HFFc6 (cell line): ENCODE measurements around the gene ATG16L1. TPM values are rescaled to one million over a fixed set of nuclear protein-coding genes. Genes with fewer than 3 reads are reported as not detected.

Experiments
- DNase-seq: peaks from one replicate; pipeline ENCODE4 v3.0.0-alpha.2; 2018
- H3K27ac Mint-ChIP-seq: 2 replicates; pipeline ENCODE4 v1.8.0; 2020; ENCODE audit warnings: mild to moderate bottlenecking, mixed read lengths
- H3K27me3 Mint-ChIP-seq: 2 replicates; pipeline ENCODE4 v1.8.0; 2021; ENCODE audit warnings: mild to moderate bottlenecking, moderate library complexity, mixed read lengths; ENCODE audit not compliant: insufficient read depth
- H3K36me3 Mint-ChIP-seq: 2 replicates; pipeline ENCODE4 v1.8.0; 2021; ENCODE audit warnings: low read depth, mixed read lengths
- H3K4me1 Mint-ChIP-seq: 2 replicates; pipeline ENCODE4 v1.8.0; 2020; ENCODE audit warnings: low read depth, mixed read lengths
- H3K4me3 Mint-ChIP-seq: 2 replicates; pipeline ENCODE4 v1.8.0; 2020; ENCODE audit warnings: mild to moderate bottlenecking, moderate library complexity, mixed read lengths
- H3K9me3 Mint-ChIP-seq: 2 replicates; pipeline ENCODE4 v1.8.0; 2020; ENCODE audit warnings: mild to moderate bottlenecking, mixed read lengths
- total RNA-seq, 6 experiments: library from RNA; stranded (reverse); fragmentation: NEBNext Ultra II Directional; extraction: Animal tissue kit (Norgen Biotek cat#: 25700); gene quantifications; 2 replicates in 1 of 6; 3 replicates in 5 of 6; pipeline ENCODE4 v1.2.3, GENCODE V29; 2021
- TF ChIP-seq, protein P1 (sequence below): fragments of 200-600 bp; sonication (generic); IDR thresholded peaks from 2 replicates; pipeline ENCODE4 v1.5.0; 2021; ENCODE audit warnings: antibody characterized with exemption, mild to moderate bottlenecking

Gene ATG16L1
- total RNA-seq, 6 experiments from 2014 or later = 19.7 to 22.8 (median 21.6) TPM

DNA sequence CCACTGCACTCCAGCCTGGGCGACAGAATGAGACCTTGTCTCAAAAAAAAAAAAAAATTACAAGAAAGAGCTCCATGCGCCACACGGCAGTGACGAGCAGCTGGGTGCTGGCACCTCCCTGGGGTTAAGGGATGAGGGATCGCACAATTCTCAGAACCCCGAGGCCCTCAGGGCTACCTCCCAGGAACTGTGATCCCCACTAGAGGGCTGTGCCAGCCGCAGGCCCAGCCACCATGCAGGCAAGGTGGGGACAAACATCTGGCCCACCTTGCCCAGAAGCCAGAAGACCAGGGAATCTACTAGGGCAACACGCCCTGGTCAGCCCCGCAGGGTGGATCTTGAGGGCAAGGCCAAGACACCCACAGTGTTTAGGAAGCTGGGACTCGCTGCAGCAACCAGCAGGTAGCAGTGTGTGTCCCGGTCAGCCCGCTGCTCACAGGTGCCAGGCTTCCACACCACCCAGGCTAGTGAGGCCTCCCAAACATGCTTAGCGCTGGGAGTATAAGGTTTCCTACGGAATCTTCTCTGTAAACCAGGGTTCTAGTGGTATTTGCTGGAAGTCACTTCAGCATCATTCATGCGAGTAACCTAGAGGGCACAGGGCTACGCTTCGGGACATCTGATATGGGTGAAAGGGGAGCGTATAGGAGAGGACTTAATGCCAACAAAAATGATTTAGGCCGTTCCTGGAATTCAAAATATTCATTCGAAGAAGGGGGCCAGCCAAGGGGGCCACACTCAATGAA, 62.9 kb downstream of the ATG16L1 start:
- Mint-ChIP-seq H3K27ac (no peak overlapping the region), H3K4me1 (no peaks in the 10 kb centered on the region), H3K9me3 (no peaks in the 10 kb centered on the region; the same call in 1 of the 2 replicates), H3K36me3 (no peaks in the 10 kb centered on the region), H3K27me3 (peaks cover 31% of the 10 kb centered on the region), H3K4me3 (no peak overlapping the region)
- no peak for DNase-seq
- TF ChIP-seq, protein P1, sequence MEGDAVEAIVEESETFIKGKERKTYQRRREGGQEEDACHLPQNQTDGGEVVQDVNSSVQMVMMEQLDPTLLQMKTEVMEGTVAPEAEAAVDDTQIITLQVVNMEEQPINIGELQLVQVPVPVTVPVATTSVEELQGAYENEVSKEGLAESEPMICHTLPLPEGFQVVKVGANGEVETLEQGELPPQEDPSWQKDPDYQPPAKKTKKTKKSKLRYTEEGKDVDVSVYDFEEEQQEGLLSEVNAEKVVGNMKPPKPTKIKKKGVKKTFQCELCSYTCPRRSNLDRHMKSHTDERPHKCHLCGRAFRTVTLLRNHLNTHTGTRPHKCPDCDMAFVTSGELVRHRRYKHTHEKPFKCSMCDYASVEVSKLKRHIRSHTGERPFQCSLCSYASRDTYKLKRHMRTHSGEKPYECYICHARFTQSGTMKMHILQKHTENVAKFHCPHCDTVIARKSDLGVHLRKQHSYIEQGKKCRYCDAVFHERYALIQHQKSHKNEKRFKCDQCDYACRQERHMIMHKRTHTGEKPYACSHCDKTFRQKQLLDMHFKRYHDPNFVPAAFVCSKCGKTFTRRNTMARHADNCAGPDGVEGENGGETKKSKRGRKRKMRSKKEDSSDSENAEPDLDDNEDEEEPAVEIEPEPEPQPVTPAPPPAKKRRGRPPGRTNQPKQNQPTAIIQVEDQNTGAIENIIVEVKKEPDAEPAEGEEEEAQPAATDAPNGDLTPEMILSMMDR = no peak

DNA sequence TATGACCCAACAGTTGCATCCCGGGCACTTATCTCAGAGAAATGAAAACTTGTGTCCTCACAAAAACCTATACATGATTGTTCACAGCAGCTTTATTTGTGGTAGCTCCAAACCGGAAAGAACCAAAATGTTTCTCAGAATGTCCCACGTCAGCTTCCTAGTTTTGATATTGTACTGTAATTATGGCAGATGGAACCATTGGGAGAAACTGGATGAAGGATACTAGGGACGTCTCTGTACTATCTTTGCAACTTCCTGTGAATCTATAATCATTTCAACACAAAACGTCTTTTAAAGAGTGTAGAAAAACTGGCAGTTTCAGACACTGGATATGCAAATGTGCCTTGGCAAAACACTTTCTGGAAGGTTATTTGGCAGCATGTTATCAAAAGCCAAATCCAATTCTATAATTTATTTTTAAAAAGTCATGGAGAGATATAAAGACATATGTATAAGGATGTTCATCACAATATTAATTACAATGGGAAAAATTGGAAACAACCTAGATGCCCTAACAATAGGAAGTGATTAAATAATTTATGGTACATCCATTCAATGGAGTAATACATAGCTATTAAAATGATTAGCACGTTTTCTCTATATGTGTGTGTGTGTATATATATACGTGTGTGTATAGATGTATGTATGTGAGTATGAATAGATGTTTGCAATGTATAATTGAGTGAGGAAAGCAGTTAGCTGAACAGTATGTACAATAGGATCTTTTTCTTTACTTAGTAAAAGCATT, 65.9 kb downstream of the ATG16L1 start:
- Mint-ChIP-seq H3K4me3 (no peak overlapping the region), H3K36me3 (no peaks in the 10 kb centered on the region), H3K9me3 (no peaks in the 10 kb centered on the region), H3K27me3 (peaks cover 46% of the 10 kb centered on the region), H3K27ac (no peak overlapping the region), H3K4me1 (no peaks in the 10 kb centered on the region)
- no peak for DNase-seq
- TF ChIP-seq, protein P1 = no peak

DNA sequence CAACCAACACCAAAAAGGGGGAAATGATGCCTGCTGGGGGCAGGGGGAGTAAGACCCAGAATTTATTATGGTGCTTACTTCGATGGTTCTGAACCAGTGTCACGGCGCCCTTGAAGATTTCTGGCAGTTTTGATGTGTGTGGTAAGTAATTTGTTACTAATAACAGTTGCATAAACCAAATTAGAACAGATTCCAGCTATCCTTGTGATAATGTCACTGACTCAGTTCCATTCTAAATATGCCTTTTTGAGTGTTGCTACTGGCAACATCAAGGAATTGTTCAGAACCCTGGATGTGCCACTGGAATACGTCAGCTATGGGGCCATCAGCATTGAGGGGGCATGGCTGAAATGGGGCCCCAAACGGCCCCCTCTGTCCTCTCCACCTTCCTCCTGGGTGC, 67.8 kb downstream of the ATG16L1 start:
- Mint-ChIP-seq H3K27ac (no peak overlapping the region), H3K27me3 (peaks cover 44% of the 10 kb centered on the region), H3K9me3 (no peaks in the 10 kb centered on the region; the same call in 1 of the 2 replicates), H3K36me3 (no peaks in the 10 kb centered on the region), H3K4me1 (no peaks in the 10 kb centered on the region), H3K4me3 (no peak overlapping the region)
- DNase-seq = no peak
- TF ChIP-seq, protein P1 = no peak

DNA sequence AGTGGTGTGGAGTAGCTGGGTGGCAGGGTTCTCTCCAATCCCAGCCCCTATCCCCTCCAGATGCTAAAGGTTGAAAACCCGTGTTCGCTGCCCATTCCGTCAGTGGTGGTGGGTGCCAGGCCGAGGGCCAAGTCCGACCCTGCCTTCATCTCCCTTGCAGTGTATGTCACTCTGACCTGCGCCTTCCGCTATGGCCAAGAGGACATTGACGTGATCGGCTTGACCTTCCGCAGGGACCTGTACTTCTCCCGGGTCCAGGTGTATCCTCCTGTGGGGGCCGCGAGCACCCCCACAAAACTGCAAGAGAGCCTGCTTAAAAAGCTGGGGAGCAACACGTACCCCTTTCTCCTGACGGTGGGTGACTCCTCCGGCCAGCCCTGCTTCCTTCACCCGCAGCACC, 69.0 kb downstream of the ATG16L1 start:
- no peaks in the 10 kb centered on the region for H3K4me1 Mint-ChIP-seq
- no peak for DNase-seq
- peaks cover 48% of the 10 kb centered on the region for H3K27me3 Mint-ChIP-seq
- no peak overlapping the region for H3K4me3 Mint-ChIP-seq
- H3K36me3 Mint-ChIP-seq = no peaks in the 10 kb centered on the region
- no peaks in the 10 kb centered on the region; the same call in 1 of the 2 replicates for H3K9me3 Mint-ChIP-seq
- H3K27ac Mint-ChIP-seq = no peak overlapping the region
- TF ChIP-seq, protein P1 = no peak

DNA sequence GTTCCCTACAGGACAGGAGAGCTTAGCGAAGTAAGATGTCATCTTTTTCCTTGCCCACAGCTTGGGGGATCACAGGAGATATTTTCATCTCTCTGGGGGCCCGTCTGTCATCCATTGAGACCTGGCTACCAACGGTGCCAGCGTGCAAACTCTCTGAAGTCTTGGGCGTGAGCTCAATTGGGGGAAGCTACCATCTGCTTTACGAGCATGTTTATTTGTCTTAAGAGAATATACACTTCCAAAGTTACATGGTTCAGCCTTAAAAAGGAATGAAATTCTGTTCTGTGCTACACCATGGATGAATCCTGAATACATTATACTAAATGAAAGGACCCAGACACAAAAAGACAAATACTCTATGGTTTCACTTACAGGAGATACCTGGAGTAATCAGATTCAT, 69.7 kb downstream of the ATG16L1 start:
- H3K36me3 Mint-ChIP-seq = no peaks in the 10 kb centered on the region
- no peak overlapping the region for H3K4me3 Mint-ChIP-seq
- no peak overlapping the region for H3K27ac Mint-ChIP-seq
- no peaks in the 10 kb centered on the region for H3K4me1 Mint-ChIP-seq
- TF ChIP-seq, protein P1 = no peak
- H3K27me3 Mint-ChIP-seq = peaks cover 54% of the 10 kb centered on the region
- no peaks in the 10 kb centered on the region; the same call in 1 of the 2 replicates for H3K9me3 Mint-ChIP-seq
- DNase-seq = no peak
